HCT116 (cell line): ENCODE results near the gene PRSS56. TPM values are rescaled to one million over a fixed set of nuclear protein-coding genes. Genes with fewer than 3 reads are reported as not detected.

ENCODE experiments used
- ATAC-seq: fragments of 200-7000 bp; cut with Tn5 transposase; 2 replicates; pipeline ENCODE4 v1.9.1; 2020; ENCODE audit warnings: mild to moderate bottlenecking, moderate library complexity
- BruUV-seq: library from RNA; stranded (reverse); fragments of 400-500 nt; replicated peaks from 2 replicates; lab custom pipeline; 2021; lab: Mats Ljungman, UMichigan
- CTCF ChIA-PET: fragments of 300-600 bp; sonication (Branson Sonifier 250); formaldehyde crosslinking; loops from one replicate; lab custom pipeline; 2021; ENCODE audit warnings: antibody characterized with exemption; lab: Charles Lee
- POLR2A ChIA-PET: fragments of 300-600, 350-600 bp; sonication (Branson Sonifier 250); formaldehyde crosslinking; loops from one replicate; lab custom pipeline; 2021; ENCODE audit warnings: antibody characterized with exemption; lab: Charles Lee
- RAD21 ChIA-PET, 2 experiments: fragments of 300-600 bp; sonication (Branson Sonifier 250); formaldehyde crosslinking; loops; one replicate each; lab custom pipeline; 2023; ENCODE audit warnings: low total read pairs in 2 of 2; ENCODE audit not compliant: uncharacterized antibody in 2 of 2, unreplicated experiment in 2 of 2, low non-redundant PET in 1 of 2; lab: Charles Lee
- DNase-seq: peaks from one replicate; pipeline ENCODE4 v3.0.0-alpha.2; 2010; ENCODE audit warnings: low read depth, low spot score
- H2AFZ ChIP-seq: fragments of 200-600 bp; shearing (Covaris generic), sonication (generic); 2 replicates; pipeline ENCODE4 v1.6.1; 2017; ENCODE audit warnings: low read depth, mixed run types, mixed read lengths, antibody characterized with exemption, low read length; ENCODE audit not compliant: poor library complexity, severe bottlenecking
- H3K27ac ChIP-seq: 2 replicates; pipeline ENCODE4 v1.5.1; 2012; ENCODE audit warnings: low read depth, low read length
- H3K27me3 ChIP-seq: fragments of 200-600 bp; sonication (generic); 2 replicates; pipeline ENCODE4 v1.6.1; 2016; ENCODE audit warnings: mixed run types, low read length, mixed read lengths; ENCODE audit not compliant: insufficient read depth
- H3K36me3 ChIP-seq, 2 experiments: fragments of 200-500 bp in 1 of 2; fragments of 200-600 bp in 1 of 2; sonication (Bioruptor generic) in 1 of 2; sonication (generic) in 1 of 2; 2 replicates each; pipeline versions ENCODE4 v1.5.1 to v1.6.1; 2014 to 2016; ENCODE audit warnings: low read length in 2 of 2, inconsistent platforms in 1 of 2, mixed read lengths in 1 of 2, mixed run types in 1 of 2; ENCODE audit not compliant: insufficient read depth in 2 of 2, control insufficient read depth in 1 of 2
- H3K4me1 ChIP-seq, 2 experiments: fragments of 200-600 bp in 1 of 2; sonication (generic) in 1 of 2; 2 replicates each; pipeline versions ENCODE4 v1.5.1 to v1.6.1; 2012 to 2017; ENCODE audit warnings: low read length in 2 of 2, inconsistent platforms in 1 of 2, mild to moderate bottlenecking in 1 of 2, mixed read lengths in 1 of 2, mixed run types in 1 of 2, moderate library complexity in 1 of 2; ENCODE audit not compliant: insufficient read depth in 2 of 2, control insufficient read depth in 1 of 2
- H3K4me2 ChIP-seq: fragments of 200-600 bp; sonication (generic); 2 replicates; pipeline ENCODE4 v1.6.1; 2017; ENCODE audit warnings: mixed run types, low read length, mixed read lengths
- H3K4me3 ChIP-seq, 2 experiments: fragments of 200-600 bp in 1 of 2; sonication (generic) in 1 of 2; replicated peaks in 1 of 2; 2 replicates each; pipeline ENCODE4 v1.5.1; 2011 to 2016; ENCODE audit warnings: low read length in 2 of 2, control low read depth in 1 of 2, low read depth in 1 of 2, mild to moderate bottlenecking in 1 of 2, mixed read lengths in 1 of 2, mixed run types in 1 of 2
- H3K79me2 ChIP-seq: fragments of 200-600 bp; sonication (generic); 2 replicates; pipeline ENCODE4 v1.6.1; 2017; ENCODE audit warnings: mild to moderate bottlenecking, mixed run types, low read length, moderate library complexity, mixed read lengths; ENCODE audit not compliant: insufficient read depth
- H3K9ac ChIP-seq: fragments of 200-600 bp; sonication (generic); 2 replicates; pipeline ENCODE4 v1.6.1; 2016; ENCODE audit warnings: low read length, mixed read lengths
- H3K9me2 ChIP-seq: fragments of 200-600 bp; sonication (generic), shearing (Covaris generic); 2 replicates; pipeline ENCODE4 v1.6.1; 2017; ENCODE audit warnings: mixed run types, mild to moderate bottlenecking, moderate library complexity; ENCODE audit not compliant: insufficient read depth
- H3K9me3 ChIP-seq, 2 experiments: fragments of 200-500 bp in 1 of 2; fragments of 200-600 bp in 1 of 2; sonication (Bioruptor generic) in 1 of 2; sonication (generic) in 1 of 2; 2 replicates each; pipeline ENCODE4 v1.6.1; 2014 to 2017; ENCODE audit warnings: low read length in 2 of 2, mixed read lengths in 2 of 2, inconsistent platforms in 1 of 2, low read depth in 1 of 2, mild to moderate bottlenecking in 1 of 2, mixed run types in 1 of 2, moderate library complexity in 1 of 2; ENCODE audit not compliant: control insufficient read depth in 1 of 2, insufficient read depth in 1 of 2
- H4K20me1 ChIP-seq: fragments of 200-600 bp; sonication (generic), shearing (Covaris generic); 2 replicates; pipeline ENCODE4 v1.6.1; 2017; ENCODE audit warnings: mixed run types, mild to moderate bottlenecking, moderate library complexity; ENCODE audit not compliant: insufficient read depth
- CBX3 ChIP-seq: IDR thresholded peaks from 2 replicates; pipeline ENCODE4 v1.6.1; 2012; ENCODE audit warnings: low read depth
- CEBPB ChIP-seq: IDR thresholded peaks from 2 replicates; pipeline ENCODE4 v1.6.1; 2012; ENCODE audit warnings: low read depth
- EGR1 ChIP-seq: IDR thresholded peaks from 2 replicates; pipeline ENCODE4 v1.6.1; 2012; ENCODE audit warnings: low read depth
- ELF1 ChIP-seq: IDR thresholded peaks from 2 replicates; pipeline ENCODE4 v1.6.1; 2012; ENCODE audit warnings: low read depth, borderline replicate concordance
- EZH2 ChIP-seq: fragments of 200-600 bp; sonication (generic); IDR thresholded peaks from 2 replicates; pipeline ENCODE4 v1.6.1; 2017; ENCODE audit warnings: antibody characterized with exemption, mixed run types
- EZH2phosphoT487 ChIP-seq: fragments of 200-600 bp; IDR thresholded peaks from 2 replicates; pipeline ENCODE4 v1.6.1; 2018; ENCODE audit warnings: antibody characterized with exemption, borderline replicate concordance
- MAX ChIP-seq: IDR thresholded peaks from 2 replicates; pipeline ENCODE4 v1.6.1; 2012
- POLR2A ChIP-seq: IDR thresholded peaks from 2 replicates; pipeline ENCODE4 v1.7.0; 2011; ENCODE audit warnings: borderline replicate concordance; ENCODE audit not compliant: insufficient read depth, insufficient read length; ENCODE audit errors: extremely low read depth
- POLR2AphosphoS5 ChIP-seq: IDR thresholded peaks from 2 replicates; pipeline ENCODE4 v1.6.1; 2011; ENCODE audit warnings: mild to moderate bottlenecking, low read depth, low read length, moderate library complexity
- RAD21 ChIP-seq: IDR thresholded peaks from 2 replicates; pipeline ENCODE4 v1.6.1; 2012; ENCODE audit warnings: low read depth, mild to moderate bottlenecking
- SIN3A ChIP-seq: IDR thresholded peaks from 2 replicates; pipeline ENCODE4 v1.6.1; 2012; ENCODE audit warnings: low read depth
- SP1 ChIP-seq: IDR thresholded peaks from 2 replicates; pipeline ENCODE4 v1.6.1; 2012; ENCODE audit warnings: low read depth
- TCF7L2 ChIP-seq: IDR thresholded peaks from 2 replicates; pipeline ENCODE4 v1.7.0; 2011; ENCODE audit warnings: borderline replicate concordance, inconsistent platforms; ENCODE audit not compliant: insufficient read depth, insufficient read length; ENCODE audit errors: extremely low read depth
- ZFX ChIP-seq: fragments of 450-650 bp; IDR thresholded peaks from 2 replicates; pipeline ENCODE4 v1.6.1; 2017
- intact Hi-C: fragments of 100-400 bp; cut with micrococcal nuclease; formaldehyde crosslinking; loops from 2 replicates; pipeline ENCODE4 v1.10.0; 2022
- total RNA-seq: library from RNA; stranded (reverse); gene quantifications from one replicate; pipeline ENCODE4 v1.2.1, GENCODE V29; 2021; ENCODE audit not compliant: unreplicated experiment
- TF ChIP-seq, protein P1 (sequence below): IDR thresholded peaks from 2 replicates; pipeline ENCODE4 v1.6.1; 2012
- TF ChIP-seq, protein P2 (sequence below): IDR thresholded peaks from 2 replicates; pipeline ENCODE4 v1.6.1; 2012; ENCODE audit warnings: low read depth

PRSS56 gene
- total RNA-seq, 1 experiment from 2014 or later = not detected

DNA sequence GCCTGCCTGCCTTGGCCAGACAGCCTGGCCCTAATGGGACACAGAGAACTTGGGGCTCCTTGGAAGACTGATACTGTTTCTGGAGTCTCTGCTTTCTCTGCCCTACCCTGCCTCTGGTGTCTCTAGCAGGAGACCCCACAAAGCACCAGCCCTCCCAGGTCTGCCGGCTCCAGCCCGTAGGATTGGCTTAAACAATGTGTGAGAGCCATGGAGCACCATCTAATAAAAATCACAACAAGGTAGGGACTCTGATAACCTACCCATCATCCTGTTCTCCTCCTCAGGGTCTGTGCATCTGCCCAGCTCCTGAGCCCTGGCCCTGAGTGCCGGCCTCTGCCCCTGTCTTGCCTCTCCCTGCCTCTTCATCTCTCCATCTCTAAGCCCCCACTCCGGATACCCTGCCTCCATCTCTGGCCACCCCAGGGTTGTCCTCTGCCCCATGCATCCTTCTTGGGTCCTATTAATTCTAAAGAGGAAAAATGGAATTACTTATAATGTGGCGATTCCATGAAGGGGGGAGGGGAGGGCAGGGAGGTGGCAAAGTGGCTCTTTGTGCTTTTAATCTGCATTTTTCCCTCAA is 31.4 kb upstream of the PRSS56 start:
- H3K27ac ChIP-seq = no peak overlapping the region
- BruUV-seq = no TSS peak
- POLR2A ChIA-PET = no interaction called here
- H3K4me3 ChIP-seq = no peak overlapping the region
- DNase-seq (no peak), ATAC-seq (0 out of 2 replicates have a peak, but pooled peaks have one; percentile 8)
- no peak overlapping the region for H2AFZ ChIP-seq
- no peak overlapping the region for H3K4me2 ChIP-seq
- no peaks in the 10 kb centered on the region for H3K27me3 ChIP-seq
- H3K9me2 ChIP-seq = no peaks in the 10 kb centered on the region
- CTCF ChIA-PET = no interaction called here
- H3K4me1 ChIP-seq = 0 out of 4 replicates have a peak, but pooled peaks cover 0 to 4% of the 10 kb centered on the region in 2 experiments
- intact Hi-C loops = no loop called here
- TF ChIP-seq ZFX (no peak), EGR1 (no peak), EZH2phosphoT487 (no peak), SIN3A (no peak), MAX (no peak), EZH2 (no peak), SP1 (no peak), POLR2AphosphoS5 (no peak), POLR2A (no peak), RAD21 (no peak), CBX3 (no peak), ELF1 (no peak), CEBPB (no peak), TCF7L2 (no peak)
- TF ChIP-seq, protein P1, sequence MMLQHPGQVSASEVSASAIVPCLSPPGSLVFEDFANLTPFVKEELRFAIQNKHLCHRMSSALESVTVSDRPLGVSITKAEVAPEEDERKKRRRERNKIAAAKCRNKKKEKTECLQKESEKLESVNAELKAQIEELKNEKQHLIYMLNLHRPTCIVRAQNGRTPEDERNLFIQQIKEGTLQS = no peak
- TF ChIP-seq, protein P2, sequence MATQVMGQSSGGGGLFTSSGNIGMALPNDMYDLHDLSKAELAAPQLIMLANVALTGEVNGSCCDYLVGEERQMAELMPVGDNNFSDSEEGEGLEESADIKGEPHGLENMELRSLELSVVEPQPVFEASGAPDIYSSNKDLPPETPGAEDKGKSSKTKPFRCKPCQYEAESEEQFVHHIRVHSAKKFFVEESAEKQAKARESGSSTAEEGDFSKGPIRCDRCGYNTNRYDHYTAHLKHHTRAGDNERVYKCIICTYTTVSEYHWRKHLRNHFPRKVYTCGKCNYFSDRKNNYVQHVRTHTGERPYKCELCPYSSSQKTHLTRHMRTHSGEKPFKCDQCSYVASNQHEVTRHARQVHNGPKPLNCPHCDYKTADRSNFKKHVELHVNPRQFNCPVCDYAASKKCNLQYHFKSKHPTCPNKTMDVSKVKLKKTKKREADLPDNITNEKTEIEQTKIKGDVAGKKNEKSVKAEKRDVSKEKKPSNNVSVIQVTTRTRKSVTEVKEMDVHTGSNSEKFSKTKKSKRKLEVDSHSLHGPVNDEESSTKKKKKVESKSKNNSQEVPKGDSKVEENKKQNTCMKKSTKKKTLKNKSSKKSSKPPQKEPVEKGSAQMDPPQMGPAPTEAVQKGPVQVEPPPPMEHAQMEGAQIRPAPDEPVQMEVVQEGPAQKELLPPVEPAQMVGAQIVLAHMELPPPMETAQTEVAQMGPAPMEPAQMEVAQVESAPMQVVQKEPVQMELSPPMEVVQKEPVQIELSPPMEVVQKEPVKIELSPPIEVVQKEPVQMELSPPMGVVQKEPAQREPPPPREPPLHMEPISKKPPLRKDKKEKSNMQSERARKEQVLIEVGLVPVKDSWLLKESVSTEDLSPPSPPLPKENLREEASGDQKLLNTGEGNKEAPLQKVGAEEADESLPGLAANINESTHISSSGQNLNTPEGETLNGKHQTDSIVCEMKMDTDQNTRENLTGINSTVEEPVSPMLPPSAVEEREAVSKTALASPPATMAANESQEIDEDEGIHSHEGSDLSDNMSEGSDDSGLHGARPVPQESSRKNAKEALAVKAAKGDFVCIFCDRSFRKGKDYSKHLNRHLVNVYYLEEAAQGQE = no peak
- RAD21 ChIA-PET = no interaction called here
- no peak overlapping the region for H3K9ac ChIP-seq
- no peaks in the 10 kb centered on the region for H3K79me2 ChIP-seq
- no peaks in the 10 kb centered on the region for H4K20me1 ChIP-seq
- no peaks in the 10 kb centered on the region for H3K9me3 ChIP-seq
- H3K36me3 ChIP-seq = no peaks in the 10 kb centered on the region
